ENCODE results near the gene STT3A.

STT3A gene

DNA sequence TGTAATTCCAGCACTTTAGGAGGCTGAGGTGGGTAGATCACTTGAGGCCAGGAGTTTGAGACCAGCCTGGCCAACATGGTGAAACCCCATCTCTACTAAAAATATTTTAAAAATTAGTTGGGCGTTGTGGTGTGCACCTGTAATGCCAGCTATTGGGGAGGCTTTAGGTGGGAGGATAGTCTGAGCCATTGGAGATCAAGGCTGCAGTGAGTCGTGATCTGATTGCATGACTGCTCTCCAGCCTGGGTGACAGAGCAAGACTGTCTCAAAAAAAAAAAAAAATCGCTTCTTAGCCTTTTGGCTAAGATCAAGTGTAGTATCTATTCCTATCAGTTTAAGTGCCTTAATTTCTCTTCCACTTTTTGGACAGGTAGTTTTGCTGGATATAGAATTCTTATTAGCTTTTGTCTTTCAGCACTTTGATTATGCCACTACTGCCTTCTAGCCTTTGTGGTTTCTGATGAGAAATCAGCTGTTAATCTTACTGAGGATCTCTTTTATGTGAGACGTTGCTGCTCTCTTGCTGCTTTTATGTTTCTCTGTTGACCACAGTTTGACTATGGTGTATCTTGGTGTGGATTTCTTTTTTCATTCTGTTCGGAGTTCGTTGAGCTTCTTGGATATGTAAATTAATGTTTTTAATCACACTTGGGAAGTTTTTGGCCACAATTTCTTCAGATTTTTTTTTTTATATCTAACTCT, 57.0 kb downstream of the STT3A start:
- Mint-ChIP-seq H3K4me3 (no peak overlapping the region), H3K9me3 (no peaks in the 10 kb centered on the region), H3K36me3 (ENCODE audit: low read depth) (no peaks in the 10 kb centered on the region), H3K27me3 (no peaks in the 10 kb centered on the region), H3K27ac (no peak overlapping the region), H3K4me1 (ENCODE audit: low read depth) (no peaks in the 10 kb centered on the region)
- intact Hi-C loops (cut with micrococcal nuclease), result no loop called here

DNA sequence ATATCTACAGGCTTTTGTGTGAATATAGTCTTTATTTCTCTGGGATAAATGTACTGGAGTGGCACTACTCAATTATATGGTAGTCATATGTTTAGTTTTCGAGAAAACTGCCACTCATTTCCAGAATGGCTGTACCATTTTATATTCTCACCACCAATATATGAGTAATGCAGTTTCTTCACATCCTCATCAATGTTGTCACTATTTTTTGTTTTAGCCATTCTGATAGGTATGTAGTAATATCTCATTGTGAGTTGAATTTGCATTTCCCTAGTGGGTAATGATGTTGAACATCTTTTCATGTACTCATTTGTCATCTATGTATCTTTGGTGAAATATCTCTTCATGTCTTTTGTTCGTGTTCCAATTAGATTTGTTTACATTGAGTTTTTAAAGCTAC, 70.0 kb downstream of the STT3A start:
- no peaks in the 10 kb centered on the region for H3K27me3 Mint-ChIP-seq
- H3K9me3 Mint-ChIP-seq, result peaks cover 8% of the 10 kb centered on the region
- intact Hi-C loops (cut with micrococcal nuclease), result no loop called here
- H3K4me1 Mint-ChIP-seq (ENCODE audit: low read depth), result no peaks in the 10 kb centered on the region
- H3K27ac Mint-ChIP-seq, result no peak overlapping the region
- no peak overlapping the region for H3K4me3 Mint-ChIP-seq
- peaks cover 31% of the 10 kb centered on the region for H3K36me3 Mint-ChIP-seq (ENCODE audit: low read depth)

DNA sequence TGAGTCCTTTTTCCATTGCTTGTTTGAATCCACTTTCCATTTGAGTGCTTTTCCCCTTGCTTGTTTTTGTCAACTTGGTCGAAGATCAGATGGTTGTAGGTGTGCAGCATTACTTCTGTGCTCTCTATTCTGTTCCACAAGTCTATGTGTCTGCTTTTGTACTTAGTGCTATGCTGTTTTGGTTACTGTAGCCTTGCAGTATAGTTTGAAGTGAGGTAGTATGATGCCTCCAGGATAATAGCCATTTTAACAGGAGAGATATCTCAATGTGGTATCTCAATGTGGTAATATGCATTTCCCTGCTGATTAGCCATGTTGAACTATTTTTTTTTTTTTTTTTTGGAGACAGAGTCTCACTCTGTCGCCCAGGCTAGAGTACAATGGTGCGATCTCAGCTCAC, 71.3 kb downstream of the STT3A start:
- Mint-ChIP-seq H3K4me3 (no peak overlapping the region), H3K4me1 (ENCODE audit: low read depth) (no peaks in the 10 kb centered on the region), H3K9me3 (peaks cover 8% of the 10 kb centered on the region), H3K27me3 (no peaks in the 10 kb centered on the region), H3K36me3 (ENCODE audit: low read depth) (peaks cover 31% of the 10 kb centered on the region), H3K27ac (no peak overlapping the region)
- intact Hi-C loops (cut with micrococcal nuclease), result no loop called here

- no peaks in the 10 kb centered on the region for H3K27me3 Mint-ChIP-seq
- H3K36me3 Mint-ChIP-seq (ENCODE audit: low read depth), result peaks cover 31% of the 10 kb centered on the region
- intact Hi-C loops (cut with micrococcal nuclease), result no loop called here
- H3K9me3 Mint-ChIP-seq, result peaks cover 8% of the 10 kb centered on the region
- H3K27ac Mint-ChIP-seq, result no peak overlapping the region
- H3K4me3 Mint-ChIP-seq, result no peak overlapping the region
- no peaks in the 10 kb centered on the region for H3K4me1 Mint-ChIP-seq (ENCODE audit: low read depth)
Measured at GRCh38 chr11:125667151-125667550, 74.5 kb downstream of the STT3A start.

DNA sequence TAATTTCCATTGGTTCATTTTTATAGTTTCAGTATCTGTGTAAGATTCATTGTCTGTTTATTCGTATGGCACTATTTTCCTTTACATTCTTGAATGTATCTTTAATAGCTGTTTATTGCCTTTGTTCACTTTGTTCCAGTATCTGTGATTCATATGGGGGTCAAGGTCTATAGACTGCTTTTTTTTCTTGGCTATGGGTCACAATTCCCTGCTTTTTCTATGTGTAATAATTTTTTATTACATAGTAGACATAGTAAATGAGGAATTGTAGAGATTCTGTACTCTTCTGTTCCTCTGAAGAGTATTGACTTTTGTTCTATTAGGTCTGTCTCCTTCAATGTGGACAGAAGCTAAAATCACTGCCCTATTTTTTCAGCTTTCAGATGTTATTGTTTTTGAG, 77.5 kb downstream of the STT3A start:
- Mint-ChIP-seq H3K27me3 (no peaks in the 10 kb centered on the region), H3K4me1 (ENCODE audit: low read depth) (no peaks in the 10 kb centered on the region), H3K27ac (no peak overlapping the region), H3K4me3 (no peak overlapping the region), H3K9me3 (peaks cover 4% of the 10 kb centered on the region), H3K36me3 (ENCODE audit: low read depth) (peaks cover 22% of the 10 kb centered on the region)
- intact Hi-C loops (cut with micrococcal nuclease), result no loop called here

GRCh38 chr11:125671561-125671960, 78.9 kb downstream of the STT3A start:
- Mint-ChIP-seq H3K4me1 (ENCODE audit: low read depth) (no peaks in the 10 kb centered on the region), H3K27me3 (no peaks in the 10 kb centered on the region), H3K9me3 (no peaks in the 10 kb centered on the region), H3K36me3 (ENCODE audit: low read depth) (peaks cover 9% of the 10 kb centered on the region), H3K4me3 (no peak overlapping the region), H3K27ac (no peak overlapping the region)
- intact Hi-C loops (cut with micrococcal nuclease), result no loop called here
